ENCODE data around the gene JPH2.
A peak's percentile ranks its signal among the peaks of the same experiment; 100 is the strongest.
"Not testable (repeated sequence)": the region's sequence is repeated elsewhere in the genome, so short reads cannot be mapped to it uniquely, and the experiment has no call there.

Gene JPH2

DNA sequence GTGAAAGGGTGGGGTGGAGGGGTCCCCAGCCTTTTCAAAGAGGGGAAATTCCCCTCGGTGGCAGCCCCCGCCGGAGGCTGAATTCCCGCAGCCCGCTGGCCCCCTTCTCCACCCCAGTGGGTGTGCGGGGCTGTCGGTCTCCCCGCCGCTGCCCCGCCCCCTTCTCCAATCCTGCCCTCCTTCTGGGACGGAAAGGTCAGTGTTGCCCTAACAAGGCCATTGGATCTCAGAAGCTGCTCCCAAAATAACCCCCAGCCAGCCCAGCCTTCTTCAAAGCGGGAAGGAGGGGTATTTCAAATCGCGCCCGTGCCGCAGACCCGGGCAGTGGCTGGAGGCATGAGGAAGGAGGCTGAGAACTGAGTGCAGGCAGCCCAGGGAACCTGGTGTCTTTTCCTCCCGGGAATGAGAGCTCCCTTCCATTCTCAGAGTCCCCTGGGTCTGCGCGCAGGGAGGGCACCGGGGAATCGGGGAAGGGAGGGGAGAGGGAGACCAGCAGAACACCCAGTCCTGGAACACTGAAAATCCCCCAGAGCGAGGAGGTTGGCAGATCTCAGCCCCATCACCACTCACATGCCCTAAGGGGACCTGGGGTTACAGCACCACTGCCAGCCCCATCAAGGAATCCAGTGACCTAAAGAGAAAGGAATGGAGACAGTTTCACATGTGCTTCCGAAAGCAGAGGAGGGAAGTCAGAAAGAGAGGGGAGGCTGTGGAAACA, at the start of gene JPH2:
Gene JPH2 (minus strand): TSS at position 135 of the 718 bp plus-strand sequence. CDS start 483 bp downstream, outside the sequence.
- peak; percentile 68 for DNase-seq

DNA sequence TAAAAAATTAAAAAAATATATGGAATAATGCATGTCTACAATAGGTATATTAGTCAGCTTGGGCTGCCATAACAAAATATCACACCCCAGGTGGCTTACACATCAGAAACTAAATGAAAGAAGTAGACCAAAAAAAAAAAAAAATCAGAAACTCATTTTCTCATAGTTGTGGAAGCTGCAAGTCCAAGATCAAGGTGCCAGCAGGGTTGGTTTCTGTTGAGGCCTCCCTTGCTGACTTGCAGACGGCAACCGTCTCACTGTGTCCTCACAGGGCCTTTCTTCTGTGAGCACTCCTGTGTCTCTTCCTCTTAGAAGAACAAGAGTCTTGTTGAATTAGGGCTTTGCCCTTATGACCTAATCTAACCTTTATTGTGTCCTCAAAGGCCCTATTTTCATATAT, 48.7 kb upstream of the JPH2 start:
- DNase-seq = no peak

- no peak for DNase-seq
Measured at GRCh38 chr20:44234566-44235317, 47.8 kb upstream of the JPH2 start.

- no peak for DNase-seq
Measured at GRCh38 chr20:44233436-44234016, 46.5 kb upstream of the JPH2 start.

- not testable (repeated sequence) for DNase-seq
Measured at GRCh38 chr20:44232469-44232856, 45.5 kb upstream of the JPH2 start.

DNA sequence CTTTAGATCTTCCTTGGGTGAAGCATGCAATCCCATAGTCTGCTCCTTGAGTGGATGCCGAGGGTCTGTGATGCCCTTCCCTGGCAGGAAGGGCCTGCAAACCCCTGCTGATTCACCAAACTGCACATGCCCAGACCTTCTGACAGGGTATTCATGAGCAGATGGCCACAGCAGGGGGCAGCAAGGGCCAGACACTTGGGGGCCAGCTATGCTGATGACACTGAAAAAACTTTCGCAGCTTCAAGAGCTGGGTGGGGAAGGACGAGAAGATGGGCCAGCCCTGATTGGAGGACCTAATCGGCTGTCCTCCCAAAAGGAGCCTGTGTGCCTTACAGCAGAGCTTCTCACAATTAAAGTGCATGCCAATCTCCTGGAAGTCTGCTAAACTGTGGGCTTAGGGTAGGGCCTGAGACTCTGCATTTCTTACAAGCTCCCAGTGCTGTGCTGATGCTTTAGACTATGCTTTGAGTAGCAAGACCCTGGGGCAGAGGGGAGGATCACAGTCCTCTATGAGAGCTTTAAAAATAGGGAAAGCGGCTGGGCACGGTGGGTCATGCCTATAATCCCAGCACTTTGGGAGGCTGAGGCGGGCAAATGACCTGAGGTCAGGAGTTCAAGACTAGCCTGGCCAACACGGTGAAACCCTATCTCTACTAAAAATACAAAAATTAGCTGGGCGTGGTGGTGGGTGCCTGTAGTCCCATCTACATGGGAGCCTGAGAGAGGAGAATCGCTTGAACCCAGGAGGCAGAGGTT, 44.9 kb upstream of the JPH2 start:
- no peak for DNase-seq

DNA sequence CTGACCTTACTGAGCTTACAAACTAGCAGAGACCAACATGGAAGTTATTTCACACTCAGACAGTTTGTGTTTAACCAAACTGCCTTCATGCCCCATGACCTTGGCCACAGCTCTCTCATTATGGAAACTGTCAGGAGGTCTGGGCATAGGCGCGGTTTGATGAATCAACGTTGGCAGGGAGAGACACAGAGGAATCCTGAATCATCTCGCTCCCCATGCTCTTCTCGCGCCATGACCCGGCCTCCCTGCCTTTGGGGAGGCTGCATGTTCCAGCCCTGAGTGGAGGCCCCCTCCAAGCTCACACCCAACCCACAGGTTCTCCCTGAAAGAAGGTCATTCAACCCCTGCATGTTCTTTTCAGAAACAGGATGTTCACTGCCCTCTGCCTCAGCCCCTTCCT, 44.2 kb upstream of the JPH2 start:
- DNase-seq = no peak

DNA sequence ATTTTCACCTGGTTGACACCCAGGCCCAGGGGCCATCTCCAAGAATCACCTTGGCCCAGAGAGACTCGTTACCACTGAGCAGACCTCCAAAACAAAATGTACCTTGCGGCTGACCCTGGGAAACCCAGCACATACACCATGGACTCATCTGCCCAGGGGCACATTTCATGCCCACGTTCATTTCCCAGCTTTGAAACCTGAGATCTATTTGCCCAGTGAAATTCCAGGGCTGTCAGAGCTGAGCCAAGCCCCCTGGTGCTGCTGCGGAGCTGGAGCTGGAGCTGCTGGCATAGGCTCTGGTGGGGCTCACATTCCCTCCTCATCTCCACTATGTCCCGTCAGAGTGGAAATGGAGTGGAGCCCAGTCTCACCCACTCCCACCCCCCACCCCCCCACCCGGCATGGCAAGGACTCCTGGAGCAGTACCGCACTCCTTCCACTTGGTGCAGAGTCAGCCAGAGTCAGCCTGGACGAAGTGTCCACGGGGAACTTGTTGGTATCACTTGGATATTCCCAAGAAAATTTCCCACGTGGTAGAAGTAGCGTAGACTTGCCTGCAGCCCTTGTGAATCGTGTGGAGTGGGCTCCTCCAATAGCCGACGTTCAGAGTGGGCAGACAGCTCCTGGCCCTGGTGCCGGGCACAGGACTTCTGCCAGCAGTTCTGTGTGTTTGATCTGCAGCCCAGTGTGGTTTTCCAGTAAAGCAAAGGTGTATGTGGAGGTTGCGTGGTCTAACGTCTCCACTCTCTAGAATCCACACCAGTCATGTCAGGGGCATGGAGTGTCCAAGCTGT, 41.7 kb upstream of the JPH2 start:
- no peak for DNase-seq

GRCh38 chr20:44224637-44225036, 37.6 kb upstream of the JPH2 start:
- DNase-seq = no peak

- DNase-seq = no peak
Measured at GRCh38 chr20:44223721-44224120, 36.7 kb upstream of the JPH2 start.

DNA sequence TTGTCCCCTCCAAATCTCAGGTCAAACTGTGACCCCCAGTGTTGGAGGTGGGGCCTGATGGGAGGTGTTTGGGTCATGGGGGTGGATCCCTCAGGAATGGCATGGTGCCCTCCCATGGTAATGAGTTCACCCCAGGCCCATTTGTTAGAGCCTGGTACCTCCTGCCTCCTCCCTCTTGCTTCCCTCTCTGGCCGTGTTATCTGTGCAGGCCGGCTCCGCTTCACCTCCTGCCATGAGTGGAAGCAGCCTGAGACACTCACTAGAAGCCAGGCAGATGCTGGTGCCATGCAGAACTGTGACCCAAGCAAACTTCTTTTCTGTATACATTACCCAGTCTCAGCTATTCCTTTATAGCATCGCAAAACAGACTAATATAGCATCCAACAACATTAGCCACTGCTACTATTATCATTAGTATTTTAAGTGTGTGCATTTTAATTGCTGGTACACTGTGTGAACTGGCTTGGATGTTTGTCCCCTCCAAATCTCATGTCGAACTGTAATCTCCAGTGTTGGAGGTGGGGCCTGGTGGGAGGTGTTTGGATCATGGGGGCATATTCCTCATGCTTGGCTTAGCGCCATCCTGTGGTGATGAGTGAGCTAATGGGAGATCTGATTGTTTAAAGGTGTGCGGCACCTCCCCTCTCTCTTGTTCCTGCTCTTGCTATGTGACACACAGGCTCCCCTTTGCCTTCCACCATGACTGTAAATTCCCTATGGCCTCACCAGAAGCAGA, 35.8 kb upstream of the JPH2 start:
- DNase-seq = no peak

GRCh38 chr20:44222027-44222426, 35.0 kb upstream of the JPH2 start:
- DNase-seq = no peak

DNA sequence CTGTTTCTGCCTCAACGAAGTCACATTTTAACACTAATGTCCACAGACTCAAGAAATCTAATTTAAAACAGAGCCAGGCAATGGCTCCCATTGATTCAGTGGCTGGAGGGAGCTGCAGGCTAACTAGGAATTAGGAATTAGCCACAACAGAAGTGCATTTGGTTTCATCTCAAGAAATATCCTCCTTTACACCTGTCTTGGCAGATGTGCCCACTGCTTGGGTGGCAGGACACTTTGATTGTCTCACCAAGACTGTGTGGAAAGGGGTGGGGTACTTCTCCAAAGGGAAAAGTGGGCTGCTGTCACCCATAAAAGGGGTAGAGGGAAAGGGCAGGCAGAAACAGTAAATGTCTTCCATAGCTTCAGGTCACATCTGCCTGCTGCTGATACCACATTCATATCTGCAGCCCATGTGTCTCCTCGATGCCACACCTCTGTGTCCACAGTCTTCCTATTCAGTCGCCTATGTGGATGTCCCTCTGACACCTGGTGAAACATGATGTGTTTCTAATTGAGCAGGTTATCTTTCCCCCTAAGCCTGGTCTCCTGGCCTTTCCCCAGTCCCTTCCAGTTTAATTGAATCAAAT, 34.5 kb upstream of the JPH2 start:
- DNase-seq = no peak

GRCh38 chr20:44219791-44220190, 32.8 kb upstream of the JPH2 start:
- DNase-seq = no peak

GRCh38 chr20:44219170-44219730, 32.3 kb upstream of the JPH2 start:
- DNase-seq = no peak

- no peak for DNase-seq
Measured at GRCh38 chr20:44218446-44218845, 31.5 kb upstream of the JPH2 start.

DNA sequence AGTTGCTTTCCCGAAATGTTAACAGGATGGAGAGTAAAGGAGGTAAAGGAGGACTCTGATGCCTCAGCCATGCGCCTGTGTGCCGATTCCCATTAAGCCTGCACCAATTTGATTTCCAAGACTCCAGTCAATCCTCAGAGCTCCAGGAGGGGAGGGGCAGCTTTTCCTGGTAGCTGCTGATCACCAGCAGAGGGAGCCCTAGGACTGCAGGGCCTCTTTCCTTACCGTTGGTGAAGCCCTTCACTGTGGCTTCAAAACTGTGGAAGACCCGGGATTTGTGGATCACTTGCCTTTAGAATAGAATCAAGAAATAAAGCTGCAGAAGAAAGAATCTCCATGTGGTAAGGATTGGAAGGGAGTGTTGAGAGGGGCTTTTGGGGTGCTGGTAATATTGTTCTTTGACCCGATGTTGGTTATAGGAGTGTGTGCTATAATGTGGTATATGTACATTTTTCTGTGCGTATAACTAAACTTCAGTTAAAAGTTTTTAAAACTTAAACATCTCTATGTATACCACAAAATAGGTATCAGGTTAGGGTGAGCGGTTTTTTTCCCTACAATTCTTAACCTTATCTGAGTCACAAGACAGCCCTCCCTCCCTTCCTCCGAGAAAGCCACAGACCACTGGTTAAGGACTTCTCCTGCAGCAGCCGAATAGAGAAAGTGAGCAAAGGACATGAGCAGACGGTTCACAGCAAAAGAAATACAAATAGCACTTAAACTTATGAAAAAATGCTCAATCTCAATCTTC, 30.5 kb upstream of the JPH2 start:
- peak; percentile 37 for DNase-seq

GRCh38 chr20:44215125-44215524, 28.1 kb upstream of the JPH2 start:
- DNase-seq = peak; percentile 79

DNA sequence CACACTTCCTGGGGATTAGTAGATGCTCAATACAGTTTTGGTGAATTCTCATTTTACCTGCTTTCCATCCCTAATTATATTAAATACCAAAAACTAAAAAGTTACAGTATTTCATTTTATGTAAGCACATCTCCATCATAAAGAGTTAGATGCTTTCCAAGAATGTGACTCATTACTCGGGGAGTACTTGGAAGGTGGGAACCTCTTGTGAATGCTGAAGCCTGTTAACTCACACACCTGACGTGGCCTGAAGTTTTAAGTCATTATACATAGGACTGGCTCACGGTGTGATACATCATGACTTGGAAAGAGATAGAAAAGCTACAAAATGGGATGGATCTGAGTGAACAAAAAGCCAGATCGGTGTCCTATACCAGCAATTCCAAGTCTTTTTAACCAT, 25.8 kb upstream of the JPH2 start:
- DNase-seq = no peak
